GM18907 (cell line): ENCODE data around the gene MPHOSPH9.
A peak's percentile ranks its signal among the peaks of the same experiment; 100 is the strongest.

ENCODE experiments used
- ATAC-seq: cut with Tn5 transposase; IDR thresholded peaks from one replicate; pipeline ENCODE4 v1.9.1; 2021; ENCODE audit warnings: mild to moderate bottlenecking, moderate library complexity; ENCODE audit not compliant: unreplicated experiment

The MPHOSPH9 gene

GRCh38 chr12:123131291-123131832 lies 101.6 kb downstream of the MPHOSPH9 start:
- no peak for ATAC-seq

GRCh38 chr12:123129621-123130020 lies 103.3 kb downstream of the MPHOSPH9 start:
- ATAC-seq = no peak

GRCh38 chr12:123127182-123127495 lies 105.8 kb downstream of the MPHOSPH9 start:
- no peak for ATAC-seq

- ATAC-seq = no peak
Observed at GRCh38 chr12:123126294-123127181, 106.4 kb downstream of the MPHOSPH9 start.

GRCh38 chr12:123122626-123123025 lies 110.3 kb downstream of the MPHOSPH9 start:
- no peak for ATAC-seq

GRCh38 chr12:123121670-123122069 lies 111.3 kb downstream of the MPHOSPH9 start:
- no peak for ATAC-seq

GRCh38 chr12:123120452-123121166 lies 112.3 kb downstream of the MPHOSPH9 start:
- ATAC-seq = no peak

- peak; percentile 85 for ATAC-seq
Observed at GRCh38 chr12:123119808-123120207, 113.1 kb downstream of the MPHOSPH9 start.

- ATAC-seq = no peak
Observed at GRCh38 chr12:123118497-123118896, 114.4 kb downstream of the MPHOSPH9 start.

GRCh38 chr12:123115409-123116121 lies 117.4 kb downstream of the MPHOSPH9 start:
- ATAC-seq = no peak

- no peak for ATAC-seq
Observed at GRCh38 chr12:123114304-123115083, 118.4 kb downstream of the MPHOSPH9 start.

GRCh38 chr12:123113026-123113425 lies 119.9 kb downstream of the MPHOSPH9 start:
- no peak for ATAC-seq

GRCh38 chr12:123111498-123112165 lies 121.3 kb downstream of the MPHOSPH9 start:
- no peak for ATAC-seq

GRCh38 chr12:123109319-123109772 lies 123.6 kb downstream of the MPHOSPH9 start:
- ATAC-seq = no peak

- ATAC-seq = no peak
Observed at GRCh38 chr12:123108682-123109066, 124.3 kb downstream of the MPHOSPH9 start.

GRCh38 chr12:123107926-123108681 lies 124.8 kb downstream of the MPHOSPH9 start:
- no peak for ATAC-seq

- ATAC-seq = no peak
Observed at GRCh38 chr12:123106640-123107359, 126.1 kb downstream of the MPHOSPH9 start.

GRCh38 chr12:123105211-123105826 lies 127.6 kb downstream of the MPHOSPH9 start:
- ATAC-seq = no peak
